Activated CD4-positive, alpha-beta T cell treated with anti-CD3 and anti-CD28 coated beads for 1 hour (primary cell): ENCODE results near the gene PCDHA4.

Experiments used
- DNase-seq: peaks from one replicate; pipeline ENCODE4 v3.0.0-alpha.2; 2020

Gene PCDHA4

DNA sequence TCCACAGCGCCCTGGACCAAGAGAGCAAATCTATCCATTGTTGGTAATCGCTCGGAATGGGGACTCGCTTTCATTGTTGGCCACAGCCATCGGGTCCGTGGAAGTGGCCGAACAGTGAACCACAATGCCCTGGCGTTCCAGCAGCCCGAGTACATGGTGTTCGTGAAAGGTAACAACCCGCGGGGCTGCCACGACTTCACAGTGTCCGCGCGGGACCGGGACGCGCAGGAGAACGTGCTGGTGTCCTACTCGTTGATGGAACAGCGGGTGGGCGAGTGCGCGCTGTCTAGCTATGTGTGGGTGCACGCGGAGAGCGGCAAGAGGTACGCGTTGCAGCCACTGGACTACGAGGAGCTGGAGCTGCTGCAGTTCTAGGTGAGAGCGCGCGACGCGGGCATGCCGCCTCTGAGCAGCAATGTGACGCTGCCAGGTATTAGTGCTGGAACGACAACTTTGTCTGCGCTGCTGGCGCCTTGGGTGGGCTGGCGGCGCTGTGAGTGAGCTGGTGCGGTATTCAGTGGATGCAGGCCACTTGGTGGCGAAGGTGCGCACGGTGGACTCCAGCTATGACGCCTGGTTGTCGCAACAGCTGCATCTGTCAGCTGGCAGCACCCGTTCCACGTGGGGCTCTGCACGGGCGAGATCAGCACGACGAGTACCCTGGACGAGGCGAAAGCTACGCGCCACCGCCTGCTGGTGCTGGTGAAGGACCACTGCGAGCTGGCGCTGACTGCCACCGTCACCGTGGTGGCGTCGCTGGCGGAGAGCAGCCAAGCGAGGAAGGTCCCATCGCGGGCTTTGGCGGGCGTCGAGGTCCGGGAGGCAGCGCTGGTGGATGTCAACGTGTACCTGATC, 55.8 kb downstream of the PCDHA4 start:
- DNase-seq = no peak
